Fibroblast of lung (primary cell): ENCODE measurements around the gene ZBTB42. TPM values are rescaled to one million over a fixed set of nuclear protein-coding genes. Genes with fewer than 3 reads are reported as not detected.

ENCODE experiments used
- DNase-seq, 2 donors: peaks; one replicate each; pipeline versions ENCODE4 v3.0.0 to v3.0.0-alpha.2; 2010; ENCODE audit warnings: low read depth in 2 of 2
- H2AFZ ChIP-seq: 2 replicates; pipeline ENCODE4 v1.5.1; 2012; ENCODE audit warnings: low read length, control low read depth, inconsistent platforms
- H3K27ac ChIP-seq: 2 replicates; pipeline ENCODE4 v1.5.1; 2011; ENCODE audit warnings: low read length, control low read depth; ENCODE audit not compliant: insufficient read depth
- H3K27me3 ChIP-seq: 2 replicates; pipeline ENCODE4 v1.5.1; 2011; ENCODE audit warnings: mild to moderate bottlenecking, low read length; ENCODE audit not compliant: control insufficient read depth, insufficient read depth
- H3K36me3 ChIP-seq: 2 replicates; pipeline ENCODE4 v1.5.1; 2011; ENCODE audit warnings: low read length; ENCODE audit not compliant: control insufficient read depth, insufficient read depth
- H3K4me1 ChIP-seq: 2 replicates; pipeline ENCODE4 v1.5.1; 2011; ENCODE audit warnings: low read length; ENCODE audit not compliant: control insufficient read depth, insufficient read depth; ENCODE audit errors: extremely low read depth
- H3K4me2 ChIP-seq: 2 replicates; pipeline ENCODE4 v1.5.1; 2011; ENCODE audit warnings: low read length, control low read depth; ENCODE audit not compliant: insufficient read depth; ENCODE audit errors: extremely low read depth
- H3K4me3 ChIP-seq, 4 experiments: fragments of 200-600 bp in 1 of 4; sonication (generic) in 1 of 4; replicated peaks in 1 of 4; 2 replicates each; pipeline ENCODE4 v1.5.1; 2011 to 2016; ENCODE audit warnings: low read length in 4 of 4, low read depth in 3 of 4, mild to moderate bottlenecking in 3 of 4, control low read depth in 2 of 4, inconsistent platforms in 1 of 4, mixed read lengths in 1 of 4; ENCODE audit not compliant: insufficient read depth in 1 of 4; ENCODE audit errors: control extremely low read depth in 1 of 4
- H3K79me2 ChIP-seq: 2 replicates; pipeline ENCODE4 v1.5.1; 2012; ENCODE audit warnings: mild to moderate bottlenecking, low read length, inconsistent platforms; ENCODE audit not compliant: control insufficient read depth, insufficient read depth
- H3K9ac ChIP-seq: 2 replicates; pipeline ENCODE4 v1.5.1; 2011; ENCODE audit warnings: mild to moderate bottlenecking, low read length, control low read depth; ENCODE audit not compliant: insufficient read depth
- H3K9me3 ChIP-seq: 2 replicates; pipeline ENCODE4 v1.5.1; 2012; ENCODE audit warnings: low read depth, low read length; ENCODE audit not compliant: control insufficient read depth, insufficient read depth
- H4K20me1 ChIP-seq: 2 replicates; pipeline ENCODE4 v1.5.1; 2011; ENCODE audit warnings: low read length; ENCODE audit not compliant: control insufficient read depth, insufficient read depth; ENCODE audit errors: extremely low read depth
- CTCF ChIP-seq, 2 donors: IDR thresholded peaks in 1 of 2; conservative IDR thresholded peaks in 1 of 2; 1 replicate in 1 of 2; 2 replicates in 1 of 2; pipeline ENCODE4 v1.5.1; 2011 to 2012; ENCODE audit warnings: low read length in 2 of 2, control low read depth in 1 of 2, inconsistent platforms in 1 of 2, low read depth in 1 of 2, mild to moderate bottlenecking in 1 of 2
- EZH2 ChIP-seq: IDR thresholded peaks from 2 replicates; pipeline ENCODE4 v1.5.1; 2012; ENCODE audit warnings: low read length, control low read depth, mild to moderate bottlenecking; ENCODE audit errors: missing control alignments
- polyA plus RNA-seq, 2 donors: library from polyadenylated mRNA; depleted of rRNA in 1 of 2; stranded (reverse) in 1 of 2; unstranded in 1 of 2; fragments of >200 nt; gene quantifications; 2 replicates each; pipeline ENCODE4 v1.2.1, GENCODE V29; 2011 to 2012; ENCODE audit warnings: missing spikeins in 1 of 2
- total RNA-seq: library from RNA; depleted of rRNA; stranded (reverse); fragments of >200 nt; gene quantifications from 2 replicates; pipeline ENCODE4 v1.2.1, GENCODE V29; 2014

ZBTB42 gene
- total and polyA plus RNA-seq, 2 donors (not counting 1 experiment from before 2014, with no cell fraction given), result 1.1 to 2.3 TPM

- Histone ChIP-seq H3K27me3 (no peaks in the 10 kb centered on the region), H3K9ac (no peak overlapping the region), H4K20me1 (no peaks in the 10 kb centered on the region), H3K9me3 (no peaks in the 10 kb centered on the region), H3K4me1 (peaks cover 4% of the 10 kb centered on the region), H3K36me3 (peaks cover 17% of the 10 kb centered on the region), H2AFZ (no peak overlapping the region), H3K79me2 (peaks cover 48% of the 10 kb centered on the region), H3K4me2 (no peak overlapping the region), H3K27ac (no peak overlapping the region), H3K4me3 (no peak overlapping the region)
- no peak for TF ChIP-seq EZH2
- TF ChIP-seq CTCF (conservative IDR thresholded peaks at IDR 0.05 in 1 of 2, IDR thresholded peaks at IDR 0.05 in 1 of 2; ENCODE audit: low read depth in 1 of 2, low read length in 2 of 2), result no peak
- DNase-seq, result no peak
These were observed 11.8 kb upstream of the ZBTB42 start for GRCh38 chr14:104788873-104789663.

DNA sequence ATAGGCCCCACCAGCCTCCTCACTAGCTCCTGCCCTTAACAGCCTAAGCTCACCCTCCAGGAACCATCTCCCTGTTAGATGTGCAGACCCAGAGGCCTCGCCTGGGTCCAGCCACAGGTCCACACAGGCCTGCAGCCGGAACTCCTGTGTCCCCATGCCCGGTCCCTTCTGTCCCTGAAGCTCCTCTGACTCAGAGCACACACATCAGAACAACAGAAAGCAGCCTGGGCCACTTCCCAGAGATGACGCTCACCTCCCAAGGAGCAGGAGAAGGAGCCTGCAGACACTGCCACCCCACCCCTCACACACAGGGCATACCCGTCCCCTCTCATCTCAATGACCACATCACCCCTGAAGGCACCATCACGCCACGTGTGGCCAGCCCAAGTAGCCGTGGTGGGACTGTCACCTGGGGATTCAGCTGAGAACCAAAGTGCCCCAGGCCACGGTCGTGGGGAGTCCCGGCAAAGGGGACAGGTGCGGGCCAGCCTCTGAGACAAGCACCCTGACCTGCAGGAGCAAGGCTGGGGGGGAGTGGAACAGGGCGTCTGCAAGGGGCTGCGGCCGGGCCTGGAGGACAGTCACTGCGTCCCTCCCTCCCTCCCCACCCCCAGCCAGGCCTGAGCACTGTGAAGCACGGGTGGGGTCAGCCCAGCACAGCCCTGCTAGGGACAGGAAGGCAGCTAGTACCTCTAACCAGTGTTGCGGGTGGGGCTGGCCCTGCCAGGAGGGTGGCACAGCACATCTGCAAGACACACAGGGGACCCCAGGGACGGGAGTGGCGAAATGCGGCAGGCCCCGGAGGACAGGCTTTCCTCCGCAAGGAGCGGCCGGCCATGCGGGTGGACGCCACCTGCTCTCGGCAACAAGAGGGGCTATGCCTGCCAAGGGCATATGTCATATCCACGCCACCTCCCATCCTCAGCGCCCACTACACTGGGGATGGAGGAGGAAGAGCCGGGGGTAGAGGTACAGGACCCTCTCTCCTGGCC lies 10.9 kb upstream of the ZBTB42 start:
- TF ChIP-seq CTCF (conservative IDR thresholded peaks at IDR 0.05 in 1 of 2, IDR thresholded peaks at IDR 0.05 in 1 of 2; ENCODE audit: low read depth in 1 of 2, low read length in 2 of 2), result no peak
- TF ChIP-seq EZH2, result no peak
- Histone ChIP-seq H4K20me1 (no peaks in the 10 kb centered on the region), H3K36me3 (peaks cover 15% of the 10 kb centered on the region), H2AFZ (no peak overlapping the region), H3K27me3 (no peaks in the 10 kb centered on the region), H3K9me3 (no peaks in the 10 kb centered on the region), H3K9ac (no peak overlapping the region), H3K4me2 (no peak overlapping the region), H3K4me3 (no peak overlapping the region), H3K4me1 (peaks cover 5% of the 10 kb centered on the region), H3K79me2 (peaks cover 57% of the 10 kb centered on the region), H3K27ac (no peak overlapping the region)
- DNase-seq, result no peak

- no peaks in the 10 kb centered on the region for H3K9me3 ChIP-seq
- peaks cover 57% of the 10 kb centered on the region for H3K79me2 ChIP-seq
- DNase-seq, result no peak
- H3K4me3 ChIP-seq, result no peak overlapping the region
- peaks cover 14% of the 10 kb centered on the region for H3K36me3 ChIP-seq
- no peak overlapping the region for H3K9ac ChIP-seq
- H3K27me3 ChIP-seq, result no peaks in the 10 kb centered on the region
- H3K27ac ChIP-seq, result no peak overlapping the region
- TF ChIP-seq EZH2, result no peak
- no peak for TF ChIP-seq CTCF (conservative IDR thresholded peaks at IDR 0.05 in 1 of 2, IDR thresholded peaks at IDR 0.05 in 1 of 2; ENCODE audit: low read depth in 1 of 2, low read length in 2 of 2)
- no peaks in the 10 kb centered on the region for H4K20me1 ChIP-seq
- H2AFZ ChIP-seq, result no peak overlapping the region
- H3K4me2 ChIP-seq, result no peak overlapping the region
- H3K4me1 ChIP-seq, result peaks cover 7% of the 10 kb centered on the region
These were observed 9.5 kb upstream of the ZBTB42 start for GRCh38 chr14:104791425-104791824.
